Measurements from ENCODE around the gene PALM3. TPM values are rescaled to one million over a fixed set of nuclear protein-coding genes. Genes with fewer than 3 reads are reported as not detected.

The PALM3 gene
- total and polyA plus RNA-seq, 10 of the 15 experiments (the other 5 are each of a cell fraction or from before 2014, with no cell fraction given), result 0.07 TPM; not detected in 9

DNA sequence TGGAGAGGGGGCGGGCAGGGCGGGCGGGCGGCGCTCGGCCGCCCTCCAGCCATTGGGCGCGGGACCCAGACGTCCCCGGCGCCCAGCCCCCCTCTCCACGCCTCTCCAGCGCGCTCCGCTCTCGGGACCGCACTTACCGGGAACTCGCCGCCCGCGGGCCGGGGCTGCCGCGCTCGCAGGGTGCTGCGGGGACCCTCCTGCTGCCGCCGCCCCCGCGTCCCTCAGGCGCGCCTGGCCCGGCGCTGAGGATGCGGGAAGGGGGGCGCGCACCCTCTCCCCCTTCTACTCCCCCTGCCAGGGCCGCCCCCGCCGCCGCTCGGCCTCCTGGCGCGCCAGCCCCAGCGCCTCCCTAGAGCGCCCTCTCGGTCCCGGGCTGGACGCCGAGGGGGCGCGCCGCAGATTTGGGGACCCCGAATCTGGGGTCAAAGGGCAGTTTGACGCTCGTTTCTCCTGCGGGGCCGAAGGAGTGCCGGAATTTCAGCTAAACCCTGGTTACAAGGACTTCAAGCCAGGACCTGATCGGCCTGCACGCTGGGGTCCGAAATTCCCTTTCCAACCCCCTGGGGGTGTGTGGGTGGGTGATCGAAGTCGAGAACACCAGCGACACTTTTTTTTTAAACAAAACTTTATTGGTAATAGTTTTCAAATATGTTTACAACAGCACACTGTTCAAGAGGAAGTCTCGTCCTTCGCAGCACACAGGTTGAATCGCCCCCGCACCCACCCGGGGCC is 29.4 kb upstream of the PALM3 start (continued):
- peak; percentile 71 for TF ChIP-seq ZNF687 (IDR thresholded peaks at IDR 0.05)
- TF ChIP-seq, protein P1, sequence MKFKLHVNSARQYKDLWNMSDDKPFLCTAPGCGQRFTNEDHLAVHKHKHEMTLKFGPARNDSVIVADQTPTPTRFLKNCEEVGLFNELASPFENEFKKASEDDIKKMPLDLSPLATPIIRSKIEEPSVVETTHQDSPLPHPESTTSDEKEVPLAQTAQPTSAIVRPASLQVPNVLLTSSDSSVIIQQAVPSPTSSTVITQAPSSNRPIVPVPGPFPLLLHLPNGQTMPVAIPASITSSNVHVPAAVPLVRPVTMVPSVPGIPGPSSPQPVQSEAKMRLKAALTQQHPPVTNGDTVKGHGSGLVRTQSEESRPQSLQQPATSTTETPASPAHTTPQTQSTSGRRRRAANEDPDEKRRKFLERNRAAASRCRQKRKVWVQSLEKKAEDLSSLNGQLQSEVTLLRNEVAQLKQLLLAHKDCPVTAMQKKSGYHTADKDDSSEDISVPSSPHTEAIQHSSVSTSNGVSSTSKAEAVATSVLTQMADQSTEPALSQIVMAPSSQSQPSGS (IDR thresholded peaks at IDR 0.05; ENCODE audit: low read length), result no peak
- TF ChIP-seq BMI1 (IDR thresholded peaks at IDR 0.05; ENCODE audit: borderline replicate concordance), result no peak
- TF ChIP-seq ZNF217 (IDR thresholded peaks at IDR 0.05), result peak; percentile 78
- TF ChIP-seq BCL3 (IDR thresholded peaks at IDR 0.05; ENCODE audit: borderline replicate concordance, insufficient read depth, low read depth, low read length, poor library complexity, severe bottlenecking), result no peak
- no peak; the same call in 1 of the 2 replicates for TF ChIP-seq ESRRA (IDR thresholded peaks at IDR 0.05; ENCODE audit: low read length)
- TF ChIP-seq RUNX3 (IDR thresholded peaks at IDR 0.05; ENCODE audit: low read length), result peak; percentile 14; the same call in 1 of the 2 replicates
- peak; percentile 8 for TF ChIP-seq RELA (IDR thresholded peaks at IDR 0.05; ENCODE audit: borderline replicate concordance, partially characterized antibody)
- TF ChIP-seq MXI1 (IDR thresholded peaks at IDR 0.05; ENCODE audit: low read depth, low read length), result no peak

Measured in GM12878 (cell line).